Muscle layer of colon (tissue), 2 donors: ENCODE measurements around the gene RGS6.

Experiments used
- H3K27ac ChIP-seq: one replicate; pipeline ENCODE4 v1.7.0; 2013; ENCODE audit warnings: low read depth, mild to moderate bottlenecking, low read length, moderate library complexity
- H3K27me3 ChIP-seq, 2 donors: one replicate each; pipeline ENCODE4 v1.7.0; 2013; ENCODE audit warnings: low read length in 2 of 2, mild to moderate bottlenecking in 2 of 2; ENCODE audit not compliant: insufficient read depth in 2 of 2, control insufficient read depth in 1 of 2
- H3K36me3 ChIP-seq: one replicate; pipeline ENCODE4 v1.7.0; 2013; ENCODE audit warnings: mild to moderate bottlenecking, low read length; ENCODE audit not compliant: insufficient read depth
- H3K4me1 ChIP-seq: one replicate; pipeline ENCODE4 v1.7.0; 2013; ENCODE audit warnings: mild to moderate bottlenecking, low read length; ENCODE audit not compliant: insufficient read depth
- H3K4me3 ChIP-seq, 2 donors: one replicate each; pipeline ENCODE4 v1.7.0; 2013; ENCODE audit warnings: low read length in 2 of 2, low read depth in 1 of 2, mild to moderate bottlenecking in 1 of 2, moderate library complexity in 1 of 2
- H3K9ac ChIP-seq: one replicate; pipeline ENCODE4 v1.7.0; 2013; ENCODE audit warnings: low read length
- H3K9me3 ChIP-seq: one replicate; pipeline ENCODE4 v1.7.0; 2013; ENCODE audit warnings: mild to moderate bottlenecking, low read length
- donor health status: abdominal sarcoma.
- donor health status: Adenocarcinoma of cecum.

The RGS6 gene

GRCh38 chr14:72517736-72518135 is 585.5 kb downstream of the RGS6 start:
- H3K27ac ChIP-seq = no peak overlapping the region
- H3K9ac ChIP-seq = no peak overlapping the region
- H3K36me3 ChIP-seq = no peaks in the 10 kb centered on the region
- no peaks in the 10 kb centered on the region for H3K9me3 ChIP-seq
- H3K4me3 ChIP-seq = no peak overlapping the region
- no peaks in the 10 kb centered on the region for H3K27me3 ChIP-seq
- no peaks in the 10 kb centered on the region for H3K4me1 ChIP-seq

GRCh38 chr14:72518809-72519377 is 586.7 kb downstream of the RGS6 start:
- H3K36me3 ChIP-seq = no peaks in the 10 kb centered on the region
- H3K9ac ChIP-seq = no peak overlapping the region
- H3K9me3 ChIP-seq = no peaks in the 10 kb centered on the region
- peaks cover 6% of the 10 kb centered on the region for H3K4me1 ChIP-seq
- no peak overlapping the region for H3K4me3 ChIP-seq
- H3K27me3 ChIP-seq = no peaks in the 10 kb centered on the region
- H3K27ac ChIP-seq = no peak overlapping the region

GRCh38 chr14:72519543-72519942 is 587.3 kb downstream of the RGS6 start:
- H3K4me3 ChIP-seq = no peak overlapping the region
- no peaks in the 10 kb centered on the region for H3K27me3 ChIP-seq
- H3K27ac ChIP-seq = no peak overlapping the region
- no peak overlapping the region for H3K9ac ChIP-seq
- H3K4me1 ChIP-seq = peaks cover 6% of the 10 kb centered on the region
- H3K36me3 ChIP-seq = no peaks in the 10 kb centered on the region
- no peaks in the 10 kb centered on the region for H3K9me3 ChIP-seq

GRCh38 chr14:72521045-72521444 is 588.8 kb downstream of the RGS6 start:
- no peaks in the 10 kb centered on the region for H3K36me3 ChIP-seq
- peaks cover 6% of the 10 kb centered on the region for H3K4me1 ChIP-seq

DNA sequence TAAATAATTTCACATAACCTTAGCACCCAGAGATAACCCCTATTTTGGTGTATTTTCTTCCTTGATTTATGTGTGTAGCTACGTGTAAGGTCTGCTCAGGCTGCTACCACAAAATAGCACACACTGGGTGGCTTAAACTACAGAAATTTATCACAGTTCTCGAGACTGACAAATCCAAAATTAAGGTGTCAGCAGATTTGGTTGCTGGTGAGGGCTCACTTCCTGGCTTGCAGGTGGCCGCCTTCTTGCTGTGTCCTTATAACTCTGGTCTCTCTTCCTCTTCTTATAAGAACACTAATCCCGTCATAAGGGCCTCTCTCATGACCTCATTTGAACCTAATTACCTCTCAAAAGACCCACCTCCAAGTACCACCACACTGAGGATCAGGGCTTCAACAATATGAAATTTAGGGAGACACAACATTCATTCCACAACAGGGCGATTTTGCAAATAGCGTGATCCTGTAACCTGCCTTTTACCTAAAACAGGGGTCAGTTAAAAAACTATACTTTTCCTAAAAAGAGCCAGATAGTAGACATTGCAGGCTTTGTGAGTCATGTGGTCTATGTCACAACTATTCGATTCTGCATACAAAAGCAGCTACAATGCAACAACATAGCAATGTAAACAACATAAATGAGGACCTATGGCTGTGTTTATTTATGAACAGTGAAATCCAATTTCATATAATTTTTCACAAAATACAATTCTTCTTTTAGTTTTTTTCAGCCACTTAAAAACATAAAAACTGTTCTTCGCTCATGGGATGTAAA is 589.9 kb downstream of the RGS6 start:
- H3K4me3 ChIP-seq = no peak overlapping the region
- H3K27me3 ChIP-seq = no peaks in the 10 kb centered on the region
- H3K4me1 ChIP-seq = peaks cover 6% of the 10 kb centered on the region
- H3K36me3 ChIP-seq = no peaks in the 10 kb centered on the region
- H3K9me3 ChIP-seq = no peaks in the 10 kb centered on the region
- no peak overlapping the region for H3K9ac ChIP-seq
- H3K27ac ChIP-seq = no peak overlapping the region

More at GRCh38 chr14:72521045-72521444, 588.8 kb downstream of the RGS6 start:
- no peaks in the 10 kb centered on the region for H3K27me3 ChIP-seq
- no peaks in the 10 kb centered on the region for H3K9me3 ChIP-seq
- no peak overlapping the region for H3K9ac ChIP-seq
- no peak overlapping the region for H3K27ac ChIP-seq
- H3K4me3 ChIP-seq = no peak overlapping the region

GRCh38 chr14:72522847-72523246 is 590.6 kb downstream of the RGS6 start:
- H3K36me3 ChIP-seq = no peaks in the 10 kb centered on the region
- no peaks in the 10 kb centered on the region for H3K9me3 ChIP-seq
- no peak overlapping the region for H3K27ac ChIP-seq
- no peak overlapping the region for H3K9ac ChIP-seq
- H3K4me1 ChIP-seq = peaks cover 6% of the 10 kb centered on the region
- no peak overlapping the region for H3K4me3 ChIP-seq
- H3K27me3 ChIP-seq = no peaks in the 10 kb centered on the region

- H3K27me3 ChIP-seq = no peaks in the 10 kb centered on the region
- no peaks in the 10 kb centered on the region for H3K36me3 ChIP-seq
- H3K4me3 ChIP-seq = no peak overlapping the region
- no peaks in the 10 kb centered on the region for H3K9me3 ChIP-seq
- peaks cover 9% of the 10 kb centered on the region for H3K4me1 ChIP-seq
- H3K9ac ChIP-seq = no peak overlapping the region
- no peak overlapping the region for H3K27ac ChIP-seq
Observed at GRCh38 chr14:72523424-72524294, 591.4 kb downstream of the RGS6 start.

- Histone ChIP-seq H3K27me3 (no peaks in the 10 kb centered on the region), H3K36me3 (no peaks in the 10 kb centered on the region), H3K9ac (no peak overlapping the region), H3K27ac (no peak overlapping the region), H3K4me3 (no peak overlapping the region), H3K9me3 (no peaks in the 10 kb centered on the region), H3K4me1 (peaks cover 9% of the 10 kb centered on the region)
Observed at GRCh38 chr14:72524295-72524629, 592.0 kb downstream of the RGS6 start.

DNA sequence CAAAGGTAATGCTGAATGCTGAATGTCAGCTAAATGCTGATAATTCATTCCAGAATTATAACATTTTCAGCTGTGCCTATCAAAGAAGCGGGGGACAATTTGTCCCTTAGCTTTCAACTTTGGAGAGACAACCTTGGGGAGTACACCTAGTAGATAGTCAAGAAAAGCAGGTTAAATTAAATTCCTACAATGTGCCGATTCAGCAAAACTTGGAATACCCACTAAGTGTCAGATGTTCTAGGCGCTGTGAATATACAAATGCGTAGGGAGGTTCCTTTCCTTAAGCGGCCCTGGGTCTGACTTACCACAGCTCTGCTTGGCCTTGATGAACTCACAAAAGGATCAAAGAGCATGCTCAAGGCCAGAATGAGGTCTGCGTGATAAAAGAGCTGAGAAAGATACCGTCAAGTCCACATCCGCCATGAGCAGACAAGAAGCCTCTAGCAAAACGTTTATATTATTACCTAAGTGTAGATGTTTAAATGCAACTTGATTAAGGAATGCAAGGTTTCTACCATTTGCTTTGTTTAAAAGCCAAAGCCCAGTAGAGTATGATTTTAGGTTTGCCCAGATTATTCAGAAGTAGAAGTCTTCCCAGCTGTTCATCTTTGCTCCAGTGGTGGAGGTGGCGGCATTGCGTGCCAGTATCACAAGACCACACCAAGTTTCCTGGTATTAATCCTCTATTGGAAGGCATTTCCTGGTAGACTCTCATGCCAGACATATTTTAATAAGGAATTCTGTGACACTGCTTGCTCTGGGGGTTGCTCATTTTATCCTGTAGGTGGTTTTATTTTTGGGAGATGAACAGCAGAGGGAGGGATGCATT is 593.1 kb downstream of the RGS6 start:
- no peaks in the 10 kb centered on the region for H3K36me3 ChIP-seq
- H3K4me3 ChIP-seq = no peak overlapping the region
- no peak overlapping the region for H3K27ac ChIP-seq
- H3K9me3 ChIP-seq = no peaks in the 10 kb centered on the region
- no peaks in the 10 kb centered on the region for H3K27me3 ChIP-seq
- peaks cover 9% of the 10 kb centered on the region for H3K4me1 ChIP-seq
- H3K9ac ChIP-seq = no peak overlapping the region

- Histone ChIP-seq H3K9ac (no peak overlapping the region), H3K27ac (no peak overlapping the region), H3K36me3 (no peaks in the 10 kb centered on the region), H3K9me3 (no peaks in the 10 kb centered on the region), H3K27me3 (no peaks in the 10 kb centered on the region), H3K4me3 (no peak overlapping the region), H3K4me1 (peaks cover 9% of the 10 kb centered on the region)
Observed at GRCh38 chr14:72527591-72527990, 595.4 kb downstream of the RGS6 start.
